NCI-H128 (cell line): ENCODE data around the gene NLGN1.

ENCODE experiments used
- DNase-seq: peaks from one replicate; lab custom pipeline; 2025; ENCODE audit not compliant: unreplicated experiment; lab: John Stamatoyannopoulos, UW

NLGN1 gene

DNA sequence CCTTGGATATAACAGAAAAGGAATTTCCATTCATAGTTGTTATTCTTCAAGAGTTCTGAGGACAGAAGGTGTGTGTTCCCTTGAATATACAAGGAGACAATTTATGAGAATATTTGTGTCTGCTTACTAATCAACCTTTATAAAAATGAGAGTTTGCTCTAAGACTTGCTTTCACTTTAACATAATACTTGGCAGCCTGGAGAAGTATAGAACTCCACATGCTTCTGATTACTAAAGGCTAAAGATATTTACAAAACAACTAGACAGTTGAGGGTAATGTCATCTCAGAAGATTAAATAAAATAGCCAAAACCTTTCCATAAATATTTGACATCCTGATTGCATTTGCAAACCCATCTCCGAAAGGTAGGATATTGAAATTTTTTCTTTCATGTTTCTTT is 734.5 kb downstream of the NLGN1 start:
- DNase-seq = no peak

DNA sequence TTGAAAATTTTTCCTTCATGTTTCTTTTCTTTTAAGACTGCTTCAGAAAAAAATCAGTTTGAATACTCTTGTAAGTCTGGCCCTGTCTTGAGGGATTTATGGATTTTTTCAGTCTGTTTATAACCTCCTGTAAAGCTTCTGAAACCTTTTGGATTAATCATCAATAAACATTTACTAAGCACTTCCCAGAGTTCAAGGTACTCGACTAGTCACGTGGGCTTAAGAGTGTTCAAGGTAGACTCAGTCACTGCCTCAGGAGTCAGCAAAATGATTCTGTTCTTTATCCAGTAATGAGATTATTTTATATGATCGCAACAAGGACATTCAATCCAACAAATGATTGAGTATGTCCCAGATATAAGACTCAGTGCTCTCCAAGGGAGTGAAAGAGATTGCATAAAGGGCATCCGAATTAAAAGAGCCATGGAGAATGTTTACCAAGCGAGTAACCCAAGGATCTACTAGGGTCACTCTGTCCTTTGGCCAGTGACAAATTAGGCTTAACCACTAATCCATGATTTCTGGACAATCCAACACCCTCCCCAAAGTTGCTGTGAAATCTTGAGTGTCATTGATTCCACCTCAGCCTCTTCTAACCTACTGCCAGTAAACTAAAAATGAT is 735.0 kb downstream of the NLGN1 start:
- no peak for DNase-seq

DNA sequence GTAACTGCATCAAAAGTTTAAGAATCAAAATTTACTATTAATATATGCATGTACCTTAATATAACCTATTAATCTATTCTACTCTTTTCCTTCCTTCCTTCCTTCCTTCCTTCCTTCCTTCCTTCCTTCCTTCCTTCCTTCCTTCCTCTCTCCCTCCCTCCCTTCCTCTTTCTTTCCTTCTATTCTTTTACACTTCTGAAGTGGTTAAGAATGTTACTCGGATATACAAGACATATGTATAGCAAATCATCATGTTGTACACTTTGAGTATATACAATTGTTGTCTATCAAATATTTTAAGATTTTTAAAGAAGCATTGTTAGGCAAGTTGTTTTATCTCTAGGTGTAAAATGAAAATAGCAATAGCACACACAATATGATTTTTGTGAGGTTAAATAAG is 748.5 kb downstream of the NLGN1 start:
- no peak for DNase-seq

DNA sequence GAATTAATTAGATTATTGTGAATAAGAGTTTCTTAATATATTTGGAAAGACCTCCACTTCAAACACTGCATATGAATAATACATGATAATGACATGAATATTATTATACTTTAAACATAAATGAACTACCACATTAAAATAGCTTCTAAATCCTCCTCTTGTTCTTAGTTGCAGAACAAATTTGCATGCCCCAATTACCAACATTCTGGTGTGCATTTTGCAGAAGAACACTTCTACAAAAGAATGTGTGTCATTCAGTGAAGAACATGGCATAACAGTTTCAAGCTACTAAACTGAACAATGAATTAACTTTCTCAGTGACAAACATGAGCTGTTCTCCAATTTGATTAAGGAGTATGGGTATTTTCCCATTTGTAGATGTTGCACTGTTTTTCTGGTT is 750.3 kb downstream of the NLGN1 start:
- DNase-seq = no peak

DNA sequence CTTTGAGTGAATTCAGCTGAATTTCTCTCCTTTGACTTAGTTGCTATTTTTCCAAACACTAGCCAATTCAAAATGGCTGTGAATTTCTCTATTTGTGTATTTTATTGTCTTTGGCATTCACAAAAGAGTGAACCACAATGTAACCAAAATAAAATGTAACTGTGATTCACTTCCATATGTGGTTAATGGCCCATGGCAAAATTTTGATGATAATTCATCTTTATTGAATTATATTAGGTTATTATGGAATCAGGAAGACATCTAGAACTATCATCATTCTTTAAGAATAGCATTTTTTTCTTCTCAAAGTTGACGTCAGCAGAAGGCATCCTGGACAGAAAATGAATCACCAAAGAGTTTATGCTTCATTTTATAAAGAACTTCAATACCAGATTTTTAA is 756.3 kb downstream of the NLGN1 start:
- DNase-seq = no peak

DNA sequence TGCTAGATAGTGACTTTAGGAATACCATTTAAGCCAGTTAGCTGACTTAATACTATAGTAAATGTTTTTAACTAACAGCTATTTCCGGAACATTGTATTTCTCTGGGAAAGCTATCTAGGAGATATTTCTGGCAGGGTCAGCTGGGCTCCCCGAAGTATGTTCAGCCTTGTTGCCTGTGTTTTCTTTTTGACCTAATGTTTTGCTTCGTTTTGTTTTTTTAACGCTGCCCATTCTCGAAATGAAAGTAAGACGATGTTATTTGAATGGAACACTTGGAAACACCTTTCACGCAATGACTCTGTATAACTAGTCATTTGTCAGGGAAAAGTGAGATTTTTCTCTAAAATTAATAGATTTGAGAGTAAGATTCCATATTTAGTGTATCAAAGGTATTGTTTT is 758.7 kb downstream of the NLGN1 start:
- DNase-seq = no peak

DNA sequence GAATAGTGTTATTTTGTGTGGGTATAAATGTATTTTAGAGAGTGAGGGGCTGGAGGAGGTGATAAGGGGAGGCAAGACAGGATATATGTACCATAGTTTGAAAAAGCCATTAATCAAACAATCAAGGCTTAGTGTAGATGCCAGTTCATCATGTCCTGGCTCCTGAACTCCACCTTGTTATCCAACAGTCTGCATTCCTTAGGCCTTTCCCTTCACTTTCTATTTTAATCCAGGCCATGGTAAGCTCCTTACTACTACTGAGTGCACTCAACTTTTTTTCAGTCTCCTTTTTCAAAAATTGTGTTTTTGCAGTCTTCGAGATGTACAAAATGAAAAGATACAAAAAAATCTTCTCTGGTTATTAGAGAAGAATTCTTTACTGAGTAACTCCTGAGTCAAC is 761.1 kb downstream of the NLGN1 start:
- no peak for DNase-seq

DNA sequence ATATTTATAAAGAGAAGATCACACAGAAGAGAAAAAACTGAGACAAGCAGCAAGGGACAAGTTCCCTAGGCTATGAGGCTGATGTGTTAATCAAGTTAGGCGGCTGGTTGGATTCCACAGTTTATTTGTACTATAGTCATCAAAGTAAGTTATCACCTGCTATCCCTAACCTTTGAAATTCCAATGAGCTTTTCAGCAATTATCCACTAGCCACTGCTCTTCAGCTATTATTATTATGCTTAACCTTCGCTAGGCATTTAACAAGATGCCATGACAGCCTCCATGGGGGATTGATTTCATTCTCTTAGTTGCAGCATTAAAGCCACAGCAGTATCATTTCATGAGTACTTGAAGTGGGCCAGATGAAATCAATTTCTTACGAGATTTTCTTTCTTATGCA is 762.1 kb downstream of the NLGN1 start:
- no peak for DNase-seq

DNA sequence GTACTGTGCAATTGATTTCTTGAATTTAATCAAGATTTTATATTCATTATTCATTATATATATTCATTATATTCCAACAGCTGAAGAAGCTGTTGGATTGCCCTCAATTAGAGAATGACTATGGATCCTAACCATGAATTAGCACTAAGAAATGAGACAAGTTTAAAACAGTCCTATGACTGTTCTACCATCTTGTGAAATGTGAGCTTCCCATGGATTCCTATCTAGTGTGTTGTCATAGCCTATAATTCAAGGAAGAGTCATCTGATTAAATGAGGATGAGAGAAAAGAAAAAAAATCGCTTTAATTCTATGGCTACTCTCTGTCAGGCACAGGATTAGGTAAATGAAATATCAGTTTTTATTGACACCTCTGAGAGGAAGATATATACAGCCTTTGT is 765.0 kb downstream of the NLGN1 start:
- DNase-seq = no peak

DNA sequence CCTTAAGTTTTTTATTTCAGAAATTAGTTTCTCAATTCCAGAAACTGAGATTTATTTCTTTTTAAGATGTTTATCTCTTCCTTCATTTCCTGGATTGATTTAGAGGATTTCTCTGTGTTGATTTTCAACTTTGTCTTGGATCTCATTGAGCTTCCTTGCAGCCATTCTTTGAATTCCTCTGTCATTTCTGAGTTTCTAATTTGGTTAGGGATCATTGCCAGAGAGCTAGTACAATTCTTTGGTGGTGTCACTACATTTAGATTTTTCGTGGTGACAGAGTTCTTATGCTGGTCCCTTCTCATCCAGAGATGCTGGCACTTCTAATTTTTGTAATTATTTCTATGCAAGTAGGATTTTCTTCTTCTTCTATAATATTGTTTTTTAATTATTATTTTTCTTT is 770.5 kb downstream of the NLGN1 start:
- no peak for DNase-seq

DNA sequence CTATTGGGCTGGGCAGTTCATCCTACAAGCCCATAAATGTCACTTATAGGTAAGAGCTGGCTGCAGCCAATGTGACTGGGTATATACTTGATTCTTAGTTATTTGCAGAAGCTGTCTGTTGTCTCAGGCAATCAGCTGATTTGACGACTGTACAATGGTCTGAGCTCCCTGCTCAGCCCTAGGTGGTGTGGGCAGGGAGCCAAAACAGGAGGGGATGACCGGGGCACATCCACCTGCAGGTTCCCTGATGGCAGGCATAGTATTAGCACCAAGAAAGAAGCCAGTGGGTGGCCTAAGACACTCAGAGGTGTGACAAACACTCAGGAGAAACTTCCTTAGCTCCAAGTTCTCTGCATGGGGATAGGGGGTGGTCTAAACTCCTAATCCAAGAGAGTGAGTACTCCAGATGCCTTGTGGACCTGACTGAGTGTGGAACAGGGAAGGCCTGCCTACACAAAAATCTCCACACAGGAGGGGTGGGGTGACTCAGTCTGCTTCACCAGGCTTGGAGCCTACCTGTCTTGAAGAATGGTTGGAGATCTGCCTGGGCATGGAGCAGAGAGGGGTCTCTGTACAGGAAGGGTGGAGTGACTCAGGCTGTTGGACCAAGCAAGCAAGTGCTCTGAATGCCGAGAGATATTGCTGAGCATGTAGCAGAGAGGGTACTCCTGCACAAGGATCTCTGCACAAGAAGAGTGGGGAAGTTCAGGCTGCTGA is 771.2 kb downstream of the NLGN1 start:
- no peak for DNase-seq

DNA sequence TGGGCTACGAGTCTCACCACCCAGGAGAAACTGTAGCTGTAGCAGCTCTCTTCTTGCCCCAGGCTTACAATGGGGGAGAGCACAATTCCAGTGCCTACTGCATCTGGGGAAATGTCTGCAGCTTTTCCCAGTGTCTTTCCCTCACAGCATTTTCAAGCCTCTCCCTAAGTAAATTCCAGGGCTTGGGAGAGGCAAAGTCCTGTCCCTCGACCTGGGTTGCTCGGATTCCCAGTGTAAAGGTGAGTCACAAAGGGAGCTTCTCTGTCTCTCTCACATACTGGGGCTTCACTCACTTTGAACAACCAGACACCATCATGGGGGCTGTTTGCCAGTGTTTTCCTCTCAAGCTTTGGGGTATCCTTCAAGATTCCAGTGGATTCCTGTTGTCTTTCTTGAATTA is 772.2 kb downstream of the NLGN1 start:
- DNase-seq = no peak

DNA sequence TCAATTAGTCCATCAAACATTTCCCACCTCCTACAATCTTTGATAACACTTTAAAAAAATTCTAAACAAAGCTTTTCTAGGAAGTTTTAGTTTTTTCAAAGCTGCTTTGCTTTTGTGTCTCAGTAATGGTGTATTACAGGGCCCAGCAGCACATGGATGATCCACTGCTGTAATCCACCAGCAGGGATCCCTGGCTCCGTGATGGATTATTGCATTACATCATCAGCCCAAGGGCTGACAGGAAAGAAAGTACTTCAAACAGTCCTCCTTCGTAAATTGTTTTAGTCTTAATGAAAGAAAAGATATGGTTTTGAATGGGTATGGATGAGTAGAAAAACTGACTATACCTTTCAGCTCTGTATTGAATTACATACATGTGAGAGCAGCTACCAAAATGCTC is 772.7 kb downstream of the NLGN1 start:
- DNase-seq = no peak

DNA sequence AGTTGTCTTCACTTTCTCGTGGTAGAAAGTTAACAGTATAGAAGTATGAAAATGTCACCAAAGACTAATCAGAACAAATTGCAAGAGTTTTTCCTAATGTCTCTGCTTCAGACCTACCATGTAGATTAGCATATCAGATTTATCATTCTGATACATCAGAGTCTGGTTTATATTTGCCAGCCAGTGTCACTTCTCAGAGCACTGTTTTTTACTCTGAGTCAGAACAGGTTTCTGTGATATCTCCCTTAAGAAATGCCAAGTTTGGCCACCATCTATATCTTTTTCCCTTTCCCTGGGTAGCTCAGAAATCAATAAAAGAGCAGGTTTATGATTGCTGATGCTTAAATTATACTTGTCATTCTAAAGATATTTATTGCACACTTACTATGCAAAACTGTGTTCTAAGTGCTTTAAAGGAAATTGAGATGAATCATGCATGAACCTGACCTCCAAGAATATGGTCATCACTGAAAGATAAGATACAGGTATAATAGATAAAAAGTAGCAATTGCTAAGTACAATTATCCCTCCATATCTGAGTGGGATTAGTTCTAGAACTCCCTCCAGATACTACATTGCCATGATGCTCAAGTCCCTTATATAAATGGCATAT is 788.9 kb downstream of the NLGN1 start:
- no peak for DNase-seq

DNA sequence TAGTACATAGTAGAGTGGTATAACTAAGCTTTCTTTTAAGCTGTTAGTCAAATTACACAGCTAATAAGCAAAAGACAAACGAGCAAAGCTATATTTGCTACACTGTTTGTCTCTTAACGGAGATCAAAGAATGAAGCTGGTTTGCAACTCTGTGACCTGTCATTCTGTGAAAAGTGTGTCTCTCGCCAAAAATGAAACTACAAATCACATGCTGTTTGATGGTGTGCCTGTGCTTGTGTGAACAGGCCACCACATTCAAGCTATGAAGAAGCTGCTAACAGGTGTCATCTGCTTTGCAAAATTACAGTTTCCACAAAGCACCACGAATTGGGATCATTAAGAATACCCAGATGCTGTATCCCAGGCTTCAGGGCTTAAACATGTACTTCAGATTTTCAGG is 793.8 kb downstream of the NLGN1 start:
- DNase-seq = no peak

DNA sequence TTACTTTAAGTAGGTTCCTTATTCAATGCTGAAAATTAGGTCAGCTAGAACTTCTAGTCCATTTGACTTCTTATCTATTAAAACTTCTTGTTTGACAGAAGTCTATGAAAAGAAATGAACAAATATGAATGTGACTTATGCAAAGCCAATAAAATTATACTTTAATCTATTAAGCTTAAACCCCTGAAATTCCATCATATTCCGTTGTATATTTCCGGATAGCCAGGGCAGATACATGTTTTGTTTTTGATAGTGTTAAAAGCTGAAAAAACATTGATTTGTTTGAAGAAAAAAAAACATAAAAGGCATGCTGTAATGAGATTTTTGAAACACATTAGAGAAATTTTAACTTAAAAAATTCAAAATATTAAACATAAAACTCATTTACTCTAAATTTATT is 794.4 kb downstream of the NLGN1 start:
- DNase-seq = no peak

DNA sequence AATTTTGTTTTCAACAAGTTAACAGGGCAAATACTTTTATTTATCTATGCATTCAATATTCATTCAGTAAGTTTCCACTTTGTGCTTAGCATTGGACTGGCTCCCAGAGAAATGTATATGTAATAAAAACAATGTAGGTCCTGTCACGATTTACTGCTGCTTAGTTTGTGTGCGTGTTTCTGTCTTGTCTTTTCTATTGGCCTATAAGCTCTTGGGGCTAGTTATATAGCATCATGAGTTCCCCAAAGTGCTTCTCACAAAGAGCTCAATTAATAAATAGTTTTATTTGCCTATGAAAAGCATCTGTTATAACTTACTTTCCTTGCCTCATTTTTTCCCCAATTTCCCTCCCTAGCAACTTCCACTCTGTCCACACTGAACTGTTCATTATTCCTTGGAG is 794.9 kb downstream of the NLGN1 start:
- no peak for DNase-seq

DNA sequence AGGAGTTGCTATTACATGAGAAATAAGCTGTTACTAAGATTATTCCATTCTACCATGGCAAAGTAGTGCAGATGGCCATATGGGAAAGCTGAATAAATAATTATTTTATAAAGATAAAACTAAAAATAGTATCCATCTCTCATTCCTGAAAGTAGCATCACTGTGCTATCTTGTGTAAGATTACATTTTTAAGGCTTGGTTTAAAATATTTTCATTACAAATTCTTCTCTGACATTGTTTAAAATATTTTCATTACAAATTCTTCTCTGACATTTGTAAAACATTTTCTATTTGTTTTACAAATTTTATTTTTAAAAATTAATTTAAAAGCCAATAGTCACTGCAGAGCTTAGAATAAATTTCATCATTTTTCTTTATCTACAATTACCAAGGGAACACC is 796.1 kb downstream of the NLGN1 start:
- no peak for DNase-seq

DNA sequence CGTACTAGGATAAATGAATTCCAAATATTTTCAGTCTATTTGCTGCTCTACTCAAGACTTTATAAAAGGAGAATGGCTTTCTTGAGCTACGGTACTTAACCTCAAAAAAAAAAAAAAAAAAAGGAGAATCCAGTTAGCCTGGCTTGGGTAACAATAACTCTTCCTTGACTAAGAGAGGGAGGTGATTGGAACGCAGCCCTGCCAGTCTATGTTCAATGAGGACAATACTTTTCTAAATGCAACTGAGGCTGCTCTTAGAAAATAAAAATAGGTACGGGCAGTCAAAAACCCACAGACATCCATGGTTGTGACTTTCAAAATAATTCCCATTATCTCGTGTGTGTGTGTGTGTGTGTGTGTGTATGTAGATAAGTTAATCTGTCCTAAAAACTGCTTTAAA is 799.9 kb downstream of the NLGN1 start:
- no peak for DNase-seq

DNA sequence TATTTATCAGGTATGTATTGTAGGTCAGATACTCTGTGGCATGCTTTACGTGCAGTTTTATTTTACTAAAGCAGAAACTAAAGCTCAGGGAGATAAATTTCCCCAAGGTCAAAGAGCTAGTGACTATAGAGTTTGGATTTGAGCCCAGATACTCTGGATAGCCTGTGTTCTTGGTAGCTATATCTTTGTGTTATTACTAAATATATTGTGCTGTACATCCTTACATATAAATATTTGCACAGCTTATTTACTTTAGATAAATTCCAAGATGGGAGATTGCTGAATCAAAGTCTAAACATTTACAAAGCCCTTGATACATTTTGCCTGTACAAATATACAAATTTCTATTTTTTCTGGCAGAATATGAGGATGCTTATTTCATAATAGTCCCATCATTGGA is 800.7 kb downstream of the NLGN1 start:
- DNase-seq = no peak

DNA sequence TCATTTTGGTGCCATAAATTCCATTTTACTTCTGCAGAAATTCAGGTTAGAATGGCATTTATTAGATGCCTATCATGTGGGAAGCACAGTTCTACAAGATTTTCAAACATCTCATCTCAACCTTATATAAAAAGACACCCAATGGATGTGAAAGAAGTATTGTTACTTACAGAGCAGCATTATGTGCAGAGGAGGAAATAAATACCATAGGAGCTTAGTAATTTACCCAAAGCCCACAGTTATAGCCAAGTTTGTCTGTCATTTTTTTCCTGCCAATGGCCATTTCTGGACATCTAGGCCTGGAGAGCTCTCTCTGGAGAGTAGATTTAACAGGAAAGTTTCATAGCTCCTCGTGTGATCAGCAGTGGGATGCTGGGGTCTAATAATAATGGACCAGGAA is 802.2 kb downstream of the NLGN1 start:
- no peak for DNase-seq

DNA sequence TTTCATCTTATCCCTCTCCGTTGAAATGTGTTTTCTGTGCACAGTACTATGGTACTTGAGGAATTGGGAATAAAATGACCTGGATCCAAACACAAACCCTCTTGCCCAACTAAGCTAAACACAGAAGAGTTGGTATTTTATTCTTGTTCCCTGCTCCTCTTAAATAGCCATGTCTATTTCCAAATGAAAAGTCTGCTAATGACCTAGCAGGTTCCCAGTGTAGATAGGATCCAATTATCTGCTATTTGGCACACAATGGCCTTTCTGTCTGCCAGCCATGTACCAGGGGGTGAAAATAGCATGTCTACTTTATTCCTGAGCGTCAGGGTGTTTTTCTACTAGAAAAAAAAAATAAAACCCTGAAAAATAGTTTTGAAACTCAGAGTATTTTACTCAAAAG is 804.6 kb downstream of the NLGN1 start:
- DNase-seq = no peak

DNA sequence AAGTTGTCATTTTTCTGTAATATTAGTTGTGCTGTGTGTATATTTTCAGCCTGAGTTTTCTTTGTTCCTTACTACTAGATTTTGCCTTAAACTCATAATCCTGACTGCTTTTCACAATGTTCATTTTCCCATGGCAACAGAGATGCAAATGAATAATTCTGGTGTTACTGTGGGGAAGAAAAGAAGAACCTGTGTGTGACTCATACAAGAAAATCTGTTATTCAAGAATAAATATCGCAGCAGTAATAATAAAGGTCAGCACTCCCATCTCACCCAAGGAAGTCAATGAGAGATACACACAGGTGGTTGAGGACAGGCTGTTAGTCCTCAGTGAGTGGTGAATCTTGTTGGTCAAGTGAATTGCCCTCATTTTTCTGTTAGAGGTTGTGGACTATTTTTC is 805.0 kb downstream of the NLGN1 start:
- no peak for DNase-seq
